ENCODE results near the gene ITGA4.

Gene ITGA4

DNA sequence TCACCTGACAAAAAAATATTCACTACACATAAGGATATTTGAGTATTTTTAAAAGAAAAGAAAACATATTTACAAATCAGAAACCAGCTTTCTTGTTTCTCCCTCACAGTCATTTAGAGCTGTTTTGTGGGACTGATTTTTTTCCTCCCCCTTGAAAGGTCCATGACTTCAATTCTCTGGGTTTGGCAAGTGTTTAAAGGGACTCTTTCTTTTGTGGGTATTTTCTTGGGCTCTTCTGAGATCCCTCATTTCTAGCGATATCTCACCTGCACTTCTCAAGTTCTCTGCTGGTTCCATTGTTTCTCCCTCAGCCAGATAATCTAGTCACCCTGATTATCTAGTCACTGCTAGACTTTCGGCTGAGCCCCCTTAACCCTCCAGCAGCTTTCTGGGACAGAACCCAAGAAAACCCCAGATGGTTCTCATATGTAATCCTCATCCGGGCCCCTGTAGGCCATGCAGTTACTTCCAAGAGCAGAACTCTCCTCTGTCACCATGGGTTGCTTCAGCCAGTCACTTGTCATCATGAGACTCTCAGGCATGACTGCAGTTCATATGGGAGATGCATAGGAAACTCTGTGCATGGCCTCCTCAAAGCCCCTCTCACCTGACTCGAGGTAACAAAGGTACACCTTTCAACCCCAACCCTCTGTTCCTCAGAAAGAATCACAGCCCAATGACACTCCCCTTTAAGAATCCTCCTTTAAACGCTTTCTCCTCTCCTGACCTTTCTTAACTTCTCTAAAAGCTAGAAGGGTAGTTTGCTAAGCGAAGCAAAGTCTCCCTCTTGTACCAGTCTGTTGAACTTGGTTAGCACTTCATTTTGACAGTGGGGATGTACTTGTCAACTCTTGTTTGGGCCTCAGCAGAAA lies 36.7 kb upstream of the ITGA4 start:
- TF ChIP-seq EP300 (IDR thresholded peaks at IDR 0.05; ENCODE audit: borderline replicate concordance) (no peak), EGR1 (IDR thresholded peaks at IDR 0.05) (no peak), TAF1 (IDR thresholded peaks at IDR 0.05; ENCODE audit: low read depth) (no peak), CEBPB (IDR thresholded peaks at IDR 0.05) (no peak), TEAD4 (IDR thresholded peaks at IDR 0.05) (no peak), NFIC (IDR thresholded peaks at IDR 0.05) (no peak)

DNA sequence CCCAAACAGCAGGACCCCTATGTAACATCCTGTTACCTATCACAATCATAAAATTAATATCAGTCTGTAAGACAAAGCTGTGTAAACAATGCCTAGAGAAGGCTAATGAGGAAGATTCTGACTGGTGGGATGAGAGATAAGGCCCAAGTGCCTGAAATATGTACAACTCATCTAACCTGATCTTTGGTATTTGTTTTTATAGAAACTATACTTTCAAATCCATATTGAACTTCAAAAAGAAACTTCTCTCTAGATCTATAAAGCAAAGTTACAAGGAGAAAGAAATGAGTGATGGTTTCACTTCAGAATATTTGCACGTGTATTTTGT lies 36.1 kb upstream of the ITGA4 start:
- TF ChIP-seq YY1 (IDR thresholded peaks at IDR 0.05; ENCODE audit: low read depth): no peak
- no peak for TF ChIP-seq TAF1 (IDR thresholded peaks at IDR 0.05; ENCODE audit: low read depth)
- no peak for TF ChIP-seq ZBTB7A (IDR thresholded peaks at IDR 0.05; ENCODE audit: low read depth)
- TF ChIP-seq CEBPB (IDR thresholded peaks at IDR 0.05): no peak
- TF ChIP-seq, protein P1, sequence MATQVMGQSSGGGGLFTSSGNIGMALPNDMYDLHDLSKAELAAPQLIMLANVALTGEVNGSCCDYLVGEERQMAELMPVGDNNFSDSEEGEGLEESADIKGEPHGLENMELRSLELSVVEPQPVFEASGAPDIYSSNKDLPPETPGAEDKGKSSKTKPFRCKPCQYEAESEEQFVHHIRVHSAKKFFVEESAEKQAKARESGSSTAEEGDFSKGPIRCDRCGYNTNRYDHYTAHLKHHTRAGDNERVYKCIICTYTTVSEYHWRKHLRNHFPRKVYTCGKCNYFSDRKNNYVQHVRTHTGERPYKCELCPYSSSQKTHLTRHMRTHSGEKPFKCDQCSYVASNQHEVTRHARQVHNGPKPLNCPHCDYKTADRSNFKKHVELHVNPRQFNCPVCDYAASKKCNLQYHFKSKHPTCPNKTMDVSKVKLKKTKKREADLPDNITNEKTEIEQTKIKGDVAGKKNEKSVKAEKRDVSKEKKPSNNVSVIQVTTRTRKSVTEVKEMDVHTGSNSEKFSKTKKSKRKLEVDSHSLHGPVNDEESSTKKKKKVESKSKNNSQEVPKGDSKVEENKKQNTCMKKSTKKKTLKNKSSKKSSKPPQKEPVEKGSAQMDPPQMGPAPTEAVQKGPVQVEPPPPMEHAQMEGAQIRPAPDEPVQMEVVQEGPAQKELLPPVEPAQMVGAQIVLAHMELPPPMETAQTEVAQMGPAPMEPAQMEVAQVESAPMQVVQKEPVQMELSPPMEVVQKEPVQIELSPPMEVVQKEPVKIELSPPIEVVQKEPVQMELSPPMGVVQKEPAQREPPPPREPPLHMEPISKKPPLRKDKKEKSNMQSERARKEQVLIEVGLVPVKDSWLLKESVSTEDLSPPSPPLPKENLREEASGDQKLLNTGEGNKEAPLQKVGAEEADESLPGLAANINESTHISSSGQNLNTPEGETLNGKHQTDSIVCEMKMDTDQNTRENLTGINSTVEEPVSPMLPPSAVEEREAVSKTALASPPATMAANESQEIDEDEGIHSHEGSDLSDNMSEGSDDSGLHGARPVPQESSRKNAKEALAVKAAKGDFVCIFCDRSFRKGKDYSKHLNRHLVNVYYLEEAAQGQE (IDR thresholded peaks at IDR 0.05; ENCODE audit: low read depth): no peak
- TF ChIP-seq TCF12 (IDR thresholded peaks at IDR 0.05; ENCODE audit: low read depth): no peak
- no peak for TF ChIP-seq NFIC (IDR thresholded peaks at IDR 0.05)
- TF ChIP-seq, protein P2, sequence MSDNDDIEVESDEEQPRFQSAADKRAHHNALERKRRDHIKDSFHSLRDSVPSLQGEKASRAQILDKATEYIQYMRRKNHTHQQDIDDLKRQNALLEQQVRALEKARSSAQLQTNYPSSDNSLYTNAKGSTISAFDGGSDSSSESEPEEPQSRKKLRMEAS (IDR thresholded peaks at IDR 0.05): no peak
- TF ChIP-seq FOXM1 (IDR thresholded peaks at IDR 0.05; ENCODE audit: borderline replicate concordance, low read depth): no peak
- TF ChIP-seq, protein P3, sequence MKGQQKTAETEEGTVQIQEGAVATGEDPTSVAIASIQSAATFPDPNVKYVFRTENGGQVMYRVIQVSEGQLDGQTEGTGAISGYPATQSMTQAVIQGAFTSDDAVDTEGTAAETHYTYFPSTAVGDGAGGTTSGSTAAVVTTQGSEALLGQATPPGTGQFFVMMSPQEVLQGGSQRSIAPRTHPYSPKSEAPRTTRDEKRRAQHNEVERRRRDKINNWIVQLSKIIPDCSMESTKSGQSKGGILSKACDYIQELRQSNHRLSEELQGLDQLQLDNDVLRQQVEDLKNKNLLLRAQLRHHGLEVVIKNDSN (IDR thresholded peaks at IDR 0.05): no peak
- no peak for TF ChIP-seq EGR1 (IDR thresholded peaks at IDR 0.05)
- no peak for TF ChIP-seq CREB1 (IDR thresholded peaks at IDR 0.05; ENCODE audit: low read depth)
- TF ChIP-seq TEAD4 (IDR thresholded peaks at IDR 0.05): no peak
- TF ChIP-seq EP300 (IDR thresholded peaks at IDR 0.05; ENCODE audit: borderline replicate concordance): no peak

DNA sequence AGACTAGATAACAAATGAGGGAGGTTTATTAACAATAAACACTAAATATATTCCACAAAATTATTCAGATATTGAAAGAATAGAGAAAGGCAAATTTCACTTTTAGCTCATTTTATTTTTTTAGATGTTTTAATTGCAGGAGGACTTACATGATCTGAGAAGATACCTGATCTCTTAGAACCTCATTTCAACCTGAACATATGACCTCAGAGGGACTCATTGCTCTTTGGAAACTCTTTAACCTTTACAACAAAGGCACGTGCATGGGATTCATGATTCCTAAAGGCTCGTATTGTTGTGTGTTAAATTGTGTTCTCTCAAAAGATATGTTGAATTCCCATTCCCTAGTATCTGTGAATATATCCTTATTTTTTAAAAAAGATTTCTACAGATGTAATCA lies 35.7 kb upstream of the ITGA4 start:
- no peak for TF ChIP-seq ZBTB7A (IDR thresholded peaks at IDR 0.05; ENCODE audit: low read depth)
- TF ChIP-seq, protein P1 (IDR thresholded peaks at IDR 0.05; ENCODE audit: low read depth): no peak
- no peak for TF ChIP-seq TAF1 (IDR thresholded peaks at IDR 0.05; ENCODE audit: low read depth)
- no peak for TF ChIP-seq EGR1 (IDR thresholded peaks at IDR 0.05)
- TF ChIP-seq FOXM1 (IDR thresholded peaks at IDR 0.05; ENCODE audit: borderline replicate concordance, low read depth): no peak
- TF ChIP-seq YY1 (IDR thresholded peaks at IDR 0.05; ENCODE audit: low read depth): no peak
- no peak for TF ChIP-seq TEAD4 (IDR thresholded peaks at IDR 0.05)
- no peak for TF ChIP-seq CEBPB (IDR thresholded peaks at IDR 0.05)
- no peak for TF ChIP-seq RAD21 (IDR thresholded peaks at IDR 0.05; ENCODE audit: low read depth)
- TF ChIP-seq, protein P3 (IDR thresholded peaks at IDR 0.05): no peak
- TF ChIP-seq EP300 (IDR thresholded peaks at IDR 0.05; ENCODE audit: borderline replicate concordance): no peak
- no peak for TF ChIP-seq NFIC (IDR thresholded peaks at IDR 0.05)
- no peak for TF ChIP-seq CREB1 (IDR thresholded peaks at IDR 0.05; ENCODE audit: low read depth)
- TF ChIP-seq, protein P2 (IDR thresholded peaks at IDR 0.05): no peak
- no peak for TF ChIP-seq TCF12 (IDR thresholded peaks at IDR 0.05; ENCODE audit: low read depth)

DNA sequence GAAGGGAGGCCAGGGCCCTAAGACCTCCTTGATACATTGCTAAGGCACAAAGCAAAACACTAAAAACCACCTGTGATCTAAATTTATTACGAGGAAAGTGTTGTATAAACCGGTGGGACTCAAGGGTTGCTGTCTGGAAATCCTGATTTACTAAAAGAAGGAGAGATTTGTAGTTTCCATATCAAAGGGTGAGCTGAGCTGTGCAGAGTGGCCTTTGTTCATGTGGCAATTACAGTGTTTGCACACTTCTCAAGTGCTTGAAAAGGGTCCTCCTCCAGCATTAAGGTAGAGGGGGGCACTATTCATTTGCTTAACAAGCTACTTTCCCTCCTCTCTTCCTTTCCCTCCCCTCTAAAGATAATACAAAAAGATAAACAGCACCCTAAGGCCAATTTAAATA lies 30.5 kb upstream of the ITGA4 start:
- no peak for TF ChIP-seq TCF12 (IDR thresholded peaks at IDR 0.05; ENCODE audit: low read depth)
- no peak for TF ChIP-seq EP300 (IDR thresholded peaks at IDR 0.05; ENCODE audit: borderline replicate concordance)
- no peak for TF ChIP-seq FOXM1 (IDR thresholded peaks at IDR 0.05; ENCODE audit: borderline replicate concordance, low read depth)

DNA sequence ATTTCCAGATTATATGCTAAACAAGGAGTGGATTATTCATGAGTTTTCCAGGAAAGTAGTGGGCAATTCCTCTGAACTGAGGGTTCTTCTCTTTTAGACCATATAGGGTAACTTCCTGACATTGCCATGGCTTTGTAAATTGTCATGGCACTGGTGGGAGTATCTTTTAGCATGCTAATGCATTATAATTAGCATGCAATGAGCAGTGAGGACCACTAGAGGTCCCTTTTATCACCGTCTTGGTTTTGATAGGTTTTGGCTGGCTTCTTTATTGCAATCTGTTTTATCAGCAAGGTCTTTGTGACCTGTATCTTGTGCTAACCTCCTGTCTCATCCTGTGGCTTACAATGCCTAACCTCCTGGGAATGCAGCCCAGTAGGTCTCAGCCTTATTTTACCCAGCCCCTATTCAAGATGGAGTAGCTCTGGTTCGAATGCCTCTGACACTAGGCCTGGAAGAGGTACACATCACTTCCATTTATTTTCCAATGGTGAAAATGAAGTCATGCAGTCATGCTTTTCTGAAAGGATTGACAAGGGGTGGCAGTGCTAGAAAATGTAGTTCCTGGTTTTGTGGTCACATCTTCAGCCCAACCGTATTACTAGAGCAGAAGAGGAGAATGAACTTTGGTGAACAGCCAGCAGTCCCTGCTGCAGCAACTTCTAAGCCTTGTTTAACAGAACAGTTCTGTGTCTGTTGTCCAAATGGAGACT lies 26.6 kb upstream of the ITGA4 start:
- no peak for TF ChIP-seq NFIC (IDR thresholded peaks at IDR 0.05)
- peak; percentile 11; the same call in 1 of the 2 replicates for TF ChIP-seq RAD21 (IDR thresholded peaks at IDR 0.05; ENCODE audit: low read depth)

DNA sequence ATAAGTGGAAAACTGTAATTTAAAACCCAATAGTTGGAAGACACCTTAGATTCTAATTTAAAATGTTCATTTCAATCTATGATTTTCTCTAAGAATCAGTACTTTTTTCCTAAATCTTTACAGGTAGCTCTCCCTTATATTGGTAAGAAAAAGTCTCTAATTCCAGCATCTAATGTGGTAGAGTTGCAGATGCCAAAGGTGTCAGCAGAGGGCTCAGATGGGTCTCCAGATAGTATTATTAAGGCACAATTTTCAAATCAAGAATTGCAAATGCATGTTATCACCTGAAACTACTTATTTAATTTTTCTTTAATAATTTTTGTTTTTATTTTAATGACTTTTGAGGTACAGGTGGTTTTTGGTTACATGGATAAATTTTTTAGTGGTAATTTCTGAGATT lies 25.5 kb upstream of the ITGA4 start:
- TF ChIP-seq, protein P3 (IDR thresholded peaks at IDR 0.05): no peak
- TF ChIP-seq CREB1 (IDR thresholded peaks at IDR 0.05; ENCODE audit: low read depth) (no peak), ZBTB7A (IDR thresholded peaks at IDR 0.05; ENCODE audit: low read depth) (no peak), FOXM1 (IDR thresholded peaks at IDR 0.05; ENCODE audit: borderline replicate concordance, low read depth) (no peak), EP300 (IDR thresholded peaks at IDR 0.05; ENCODE audit: borderline replicate concordance) (no peak), RAD21 (IDR thresholded peaks at IDR 0.05; ENCODE audit: low read depth) (no peak), CEBPB (IDR thresholded peaks at IDR 0.05) (no peak), TCF12 (IDR thresholded peaks at IDR 0.05; ENCODE audit: low read depth) (no peak)
